OCI-LY7 (cell line): ENCODE data around the gene ENTPD1. TPM values are rescaled to one million over a fixed set of nuclear protein-coding genes. Genes with fewer than 3 reads are reported as not detected.

ENCODE experiments used
- BruUV-seq: library from RNA; stranded (reverse); fragments of 400-500 nt; replicated peaks from 2 replicates; lab custom pipeline; 2021; lab: Mats Ljungman, UMichigan
- CTCF ChIA-PET: fragments of 300-600 bp; sonication (Branson Sonifier 250); formaldehyde crosslinking; loops from one replicate; lab custom pipeline; 2022; ENCODE audit warnings: antibody characterized with exemption; ENCODE audit not compliant: unreplicated experiment; lab: Charles Lee
- POLR2A ChIA-PET: fragments of 300-600 bp; sonication (Branson Sonifier 250); formaldehyde crosslinking; loops from one replicate; lab custom pipeline; 2022; ENCODE audit warnings: antibody characterized with exemption; lab: Charles Lee
- DNase-seq: peaks from one replicate; pipeline ENCODE4 v3.0.0-alpha.2; 2015; ENCODE audit warnings: low spot score
- H2AFZ ChIP-seq: fragments of 200-600 bp; sonication (generic), shearing (Covaris generic); 2 replicates; pipeline ENCODE4 v1.6.1; 2014; ENCODE audit warnings: mild to moderate bottlenecking, antibody characterized with exemption, low read length, moderate library complexity
- H3K27ac ChIP-seq: fragments of 200-600 bp; sonication (generic); 2 replicates; pipeline ENCODE4 v1.5.1; 2014; ENCODE audit warnings: mixed run types, low read depth, mild to moderate bottlenecking, moderate library complexity, low read length, inconsistent platforms; ENCODE audit not compliant: poor library complexity, severe bottlenecking
- H3K36me3 ChIP-seq: fragments of 200-600 bp; sonication (generic); 2 replicates; pipeline ENCODE4 v1.6.1; 2014; ENCODE audit warnings: mild to moderate bottlenecking, antibody characterized with exemption, low read length, moderate library complexity, mixed read lengths; ENCODE audit not compliant: insufficient read depth
- H3K4me1 ChIP-seq: fragments of 200-600 bp; sonication (generic); 2 replicates; pipeline ENCODE4 v1.5.1; 2014; ENCODE audit warnings: mild to moderate bottlenecking, low read length; ENCODE audit not compliant: insufficient read depth, poor library complexity, severe bottlenecking
- H3K4me2 ChIP-seq: fragments of 200-600 bp; sonication (generic); 2 replicates; pipeline ENCODE4 v1.6.1; 2014; ENCODE audit warnings: mild to moderate bottlenecking, low read length
- H3K4me3 ChIP-seq: fragments of 200-600 bp; sonication (generic); 2 replicates; pipeline ENCODE4 v1.5.1; 2014; ENCODE audit warnings: mild to moderate bottlenecking, low read depth, low read length; ENCODE audit not compliant: poor library complexity, severe bottlenecking
- H3K79me2 ChIP-seq: fragments of 200-600 bp; sonication (generic); 2 replicates; pipeline ENCODE4 v1.6.1; 2016; ENCODE audit warnings: low read depth, mild to moderate bottlenecking, low read length, moderate library complexity, mixed read lengths; ENCODE audit not compliant: insufficient read depth
- H3K9me2 ChIP-seq: fragments of 200-600 bp; sonication (generic); 2 replicates; pipeline ENCODE4 v1.6.1; 2016; ENCODE audit warnings: mild to moderate bottlenecking, low read length, mixed read lengths; ENCODE audit not compliant: insufficient read depth
- H3K9me3 ChIP-seq: fragments of 200-600 bp; sonication (generic); 2 replicates; pipeline ENCODE4 v1.6.1; 2014; ENCODE audit warnings: mild to moderate bottlenecking, mixed run types, low read length, mixed read lengths
- H4K20me1 ChIP-seq: fragments of 200-600 bp; sonication (generic); 2 replicates; pipeline ENCODE4 v1.6.1; 2014; ENCODE audit warnings: mild to moderate bottlenecking, antibody characterized with exemption, low read length, moderate library complexity, mixed read lengths; ENCODE audit not compliant: insufficient read depth
- CTCF ChIP-seq: fragments of 200-600 bp; sonication (generic); conservative IDR thresholded peaks from 2 replicates; pipeline ENCODE4 v1.5.1; 2014; ENCODE audit warnings: mild to moderate bottlenecking, antibody characterized with exemption, low read length, moderate library complexity, mixed read lengths
- EZH2phosphoT487 ChIP-seq: fragments of 200-600 bp; sonication (generic); IDR thresholded peaks from 2 replicates; pipeline ENCODE4 v1.6.1; 2018; ENCODE audit warnings: low read depth, borderline replicate concordance, mild to moderate bottlenecking, mixed run types, antibody characterized with exemption, low read length, moderate library complexity, mixed read lengths
- intact Hi-C: fragments of 100-400 bp; cut with micrococcal nuclease; formaldehyde crosslinking; loops from one replicate; pipeline ENCODE4 v1.10.0; 2022; ENCODE audit not compliant: unreplicated experiment
- total RNA-seq, 2 experiments: library from RNA; depleted of rRNA in 1 of 2; stranded (reverse); fragments of >200 nt in 1 of 2; shearing (Covaris generic) in 1 of 2; gene quantifications; 2 replicates each; pipeline ENCODE4 v1.2.3, GENCODE V29; 2014 to 2022

ENTPD1 gene
- total RNA-seq, 2 experiments from 2014 or later: 5.1 to 6.7 TPM

- ChIA-PET CTCF (no interaction called here), POLR2A (interaction anchor here (0.7 to 1.9 kb wide), 8 partner anchors 8 to 204 kb away, joined by 3 to 6 read pairs (median 4); partner anchors contain the start of gene TCTN3)
- Histone ChIP-seq H3K4me3 (peak overlapping the region; percentile 31), H3K4me2 (peak overlapping the region; percentile 65), H2AFZ (peak overlapping the region; percentile 81), H3K36me3 (no peaks in the 10 kb centered on the region), H3K79me2 (no peaks in the 10 kb centered on the region), H3K9me2 (no peaks in the 10 kb centered on the region), H3K9me3 (peaks cover 8% of the 10 kb centered on the region; the same call in 1 of the 2 replicates), H4K20me1 (no peaks in the 10 kb centered on the region), H3K27ac (peak overlapping the region; percentile 94), H3K4me1 (peaks cover 60% of the 10 kb centered on the region)
- no peak for DNase-seq
- TF ChIP-seq CTCF: no peak
- TF ChIP-seq EZH2phosphoT487: no peak
- intact Hi-C loops: loop anchor here (5.0 kb wide), 2 partner anchors 513 to 528 kb away; partner anchors contain the start of gene BLNK
- BruUV-seq: no TSS peak
Measured at GRCh38 chr10:95759233-95759826, 3.4 kb downstream of the ENTPD1 start.

GRCh38 chr10:95761939-95762492 is 6.1 kb downstream of the ENTPD1 start:
- Histone ChIP-seq H4K20me1 (no peaks in the 10 kb centered on the region), H3K9me2 (no peaks in the 10 kb centered on the region), H3K4me2 (no peak overlapping the region), H3K36me3 (no peaks in the 10 kb centered on the region; the same call in 1 of the 2 replicates), H3K27ac (no peak overlapping the region), H3K4me1 (peaks cover 40% of the 10 kb centered on the region), H2AFZ (peak overlapping the region; percentile 36; the same call in 1 of the 2 replicates), H3K9me3 (peaks cover 27% of the 10 kb centered on the region; the same call in 1 of the 2 replicates), H3K4me3 (no peak overlapping the region), H3K79me2 (no peaks in the 10 kb centered on the region)
- no TSS peak for BruUV-seq
- POLR2A ChIA-PET: no interaction called here
- CTCF ChIA-PET: no interaction called here
- intact Hi-C loops: no loop called here
- DNase-seq: no peak
- no peak for TF ChIP-seq CTCF
- TF ChIP-seq EZH2phosphoT487: no peak
